LHCN-M2 (cell line): ENCODE measurements around the gene TNFRSF18. TPM values are rescaled to one million over a fixed set of nuclear protein-coding genes. Genes with fewer than 3 reads are reported as not detected.

Experiments used
- DNase-seq: peaks from one replicate; pipeline ENCODE4 v3.0.0-alpha.2; 2012; ENCODE audit warnings: low read depth
- total RNA-seq: library from RNA; depleted of rRNA; stranded (reverse); fragments of >200 nt; gene quantifications from 2 replicates; pipeline ENCODE4 v1.2.3, GENCODE V29; 2014

Gene TNFRSF18
- total RNA-seq, 1 experiment from 2014 or later, result not detected

- no peak for DNase-seq
These were observed 34.6 kb upstream of the TNFRSF18 start for GRCh38 chr1:1240822-1241587.

GRCh38 chr1:1240348-1240732 lies 33.9 kb upstream of the TNFRSF18 start:
- DNase-seq, result no peak

GRCh38 chr1:1239614-1240347 lies 33.4 kb upstream of the TNFRSF18 start:
- no peak for DNase-seq

- DNase-seq, result no peak
These were observed 32.8 kb upstream of the TNFRSF18 start for GRCh38 chr1:1239227-1239613.

GRCh38 chr1:1238702-1239178 lies 32.3 kb upstream of the TNFRSF18 start:
- no peak for DNase-seq

- no peak for DNase-seq
These were observed 31.7 kb upstream of the TNFRSF18 start for GRCh38 chr1:1237874-1238701.

GRCh38 chr1:1236945-1237873 lies 30.8 kb upstream of the TNFRSF18 start:
- DNase-seq, result no peak

- DNase-seq, result no peak
These were observed 29.9 kb upstream of the TNFRSF18 start for GRCh38 chr1:1236176-1236763.

GRCh38 chr1:1235016-1235744 lies 28.8 kb upstream of the TNFRSF18 start:
- DNase-seq, result no peak

- DNase-seq, result no peak
These were observed 27.9 kb upstream of the TNFRSF18 start for GRCh38 chr1:1234180-1234808.

GRCh38 chr1:1233567-1233892 lies 27.1 kb upstream of the TNFRSF18 start:
- no peak for DNase-seq

- DNase-seq, result no peak
These were observed 26.6 kb upstream of the TNFRSF18 start for GRCh38 chr1:1232796-1233566.

GRCh38 chr1:1232208-1232795 lies 25.9 kb upstream of the TNFRSF18 start, which contains the start of gene B3GALT6:
Gene B3GALT6, plus strand, starts transcription at chr1:1232237. Its CDS starts 42 bp downstream, at chr1:1232279.
- DNase-seq, result no peak

- DNase-seq, result peak; percentile 95
These were observed 25.2 kb upstream of the TNFRSF18 start, which contains the start of gene SDF4 for GRCh38 chr1:1231400-1232207. Gene SDF4, minus strand, starts transcription at chr1:1232001. Its CDS starts 3,229 bp downstream, at chr1:1228772.

GRCh38 chr1:1230656-1231399 lies 24.4 kb upstream of the TNFRSF18 start:
- DNase-seq, result peak; percentile 71

- no peak for DNase-seq
These were observed 23.4 kb upstream of the TNFRSF18 start for GRCh38 chr1:1229770-1230169.
